MM.1S (cell line): ENCODE measurements around the gene MC2R.
"Not testable (repeated sequence)": the region's sequence is repeated elsewhere in the genome, so short reads cannot be mapped to it uniquely, and the experiment has no call there.

Experiments
- DNase-seq: peaks from one replicate; pipeline ENCODE4 v3.0.0-alpha.2; 2015
- H2AFZ ChIP-seq: fragments of 300-600 bp; sonication (generic); 2 replicates; pipeline ENCODE4 v1.6.0; 2016; ENCODE audit warnings: antibody characterized with exemption, low read length
- H3F3A ChIP-seq: fragments of 300-600 bp; sonication (generic); 2 replicates; pipeline ENCODE4 v1.6.1; 2016; ENCODE audit warnings: mild to moderate bottlenecking, antibody characterized with exemption, low read length, moderate library complexity, mixed read lengths; ENCODE audit not compliant: insufficient read depth
- H3K27ac ChIP-seq: fragments of 300-600 bp; sonication (generic); 2 replicates; pipeline ENCODE4 v1.5.1; 2016; ENCODE audit warnings: mild to moderate bottlenecking, low read length
- H3K27me3 ChIP-seq: fragments of 300-600 bp; sonication (generic); replicated peaks from 2 replicates; pipeline ENCODE4 v1.6.0; 2016; ENCODE audit warnings: low read length; ENCODE audit not compliant: insufficient read depth
- H3K36me3 ChIP-seq: fragments of 300-600 bp; sonication (generic); replicated peaks from 2 replicates; pipeline ENCODE4 v1.6.1; 2016; ENCODE audit warnings: mild to moderate bottlenecking, low read length, mixed read lengths; ENCODE audit not compliant: insufficient read depth
- H3K4me1 ChIP-seq: fragments of 300-600 bp; sonication (generic); 2 replicates; pipeline ENCODE4 v1.6.1; 2016; ENCODE audit warnings: low read length, mixed read lengths
- H3K4me2 ChIP-seq: fragments of 300-600 bp; sonication (generic); 2 replicates; pipeline ENCODE4 v1.6.0; 2016; ENCODE audit warnings: low read depth, low read length
- H3K4me3 ChIP-seq: fragments of 300-600 bp; sonication (generic); 2 replicates; pipeline ENCODE4 v1.5.1; 2016; ENCODE audit warnings: low read length, mixed read lengths
- H3K79me2 ChIP-seq: fragments of 300-600 bp; sonication (generic); 2 replicates; pipeline ENCODE4 v1.6.1; 2016; ENCODE audit warnings: mixed run types, low read length, mixed read lengths
- H3K9ac ChIP-seq: fragments of 300-600 bp; sonication (generic); 2 replicates; pipeline ENCODE4 v1.6.1; 2016; ENCODE audit warnings: low read length, mixed read lengths
- H3K9me2 ChIP-seq: fragments of 300-600 bp; sonication (generic); replicated peaks from 2 replicates; pipeline ENCODE4 v1.6.1; 2016; ENCODE audit warnings: mild to moderate bottlenecking, low read length, mixed read lengths; ENCODE audit not compliant: insufficient read depth
- H3K9me3 ChIP-seq: fragments of 300-600 bp; sonication (generic); replicated peaks from 2 replicates; pipeline ENCODE4 v1.6.1; 2016; ENCODE audit warnings: mild to moderate bottlenecking, low read length, mixed read lengths; ENCODE audit not compliant: insufficient read depth
- H4K20me1 ChIP-seq: fragments of 300-600 bp; sonication (generic); 2 replicates; pipeline ENCODE4 v1.6.1; 2016; ENCODE audit warnings: mild to moderate bottlenecking, low read length, moderate library complexity, mixed read lengths; ENCODE audit not compliant: insufficient read depth
- CTCF ChIP-seq: fragments of 300-600 bp; sonication (generic); IDR thresholded peaks from 2 replicates; pipeline ENCODE4 v1.5.1; 2016; ENCODE audit warnings: antibody characterized with exemption, low read length, mixed read lengths
- EZH2 ChIP-seq: fragments of 300-600 bp; sonication (generic); optimal IDR thresholded peaks from 2 replicates; pipeline ENCODE3; 2017; ENCODE audit warnings: low read depth, mild to moderate bottlenecking, antibody characterized with exemption, low read length, mixed read lengths
- EZH2phosphoT487 ChIP-seq: fragments of 300-600 bp; sonication (generic); IDR thresholded peaks from 2 replicates; pipeline ENCODE4 v1.6.1; 2018; ENCODE audit warnings: antibody characterized with exemption, low read length

MC2R gene

GRCh38 chr18:13872373-13872772, 43.0 kb downstream of the MC2R start:
- Histone ChIP-seq H3K4me3 (no peak overlapping the region), H3K9me3 (no peaks in the 10 kb centered on the region), H2AFZ (no peak overlapping the region), H3K27ac (no peak overlapping the region), H3K79me2 (no peaks in the 10 kb centered on the region), H3K9me2 (no peaks in the 10 kb centered on the region), H3K36me3 (no peaks in the 10 kb centered on the region), H3F3A (no peaks in the 10 kb centered on the region), H3K27me3 (no peaks in the 10 kb centered on the region), H3K4me1 (no peaks in the 10 kb centered on the region), H3K4me2 (no peak overlapping the region), H4K20me1 (no peaks in the 10 kb centered on the region), H3K9ac (no peak overlapping the region)
- no peak for DNase-seq
- no peak for TF ChIP-seq EZH2phosphoT487
- TF ChIP-seq CTCF = no peak
- no peak for TF ChIP-seq EZH2

DNA sequence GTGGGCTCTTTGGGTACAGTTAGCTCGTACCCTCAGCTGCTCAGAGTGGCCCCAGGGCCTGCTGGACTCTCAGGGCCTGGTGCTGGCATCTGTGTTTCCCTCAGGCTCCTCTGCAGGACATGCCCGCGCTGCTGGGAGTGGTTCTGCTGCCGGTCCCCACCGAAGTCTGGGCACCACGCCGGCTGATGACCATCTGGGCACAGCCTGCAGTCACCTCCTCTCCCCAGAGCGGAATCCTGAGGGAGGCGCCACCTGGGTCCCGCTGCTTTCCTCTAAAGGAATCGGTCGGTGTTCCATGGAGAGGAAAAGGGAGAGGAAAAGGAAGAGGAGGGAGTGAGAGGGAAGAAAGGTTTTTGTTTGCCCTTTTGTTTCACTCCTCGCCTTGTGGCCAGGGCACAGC, 43.6 kb downstream of the MC2R start:
- H3K4me2 ChIP-seq = no peak overlapping the region
- H3K36me3 ChIP-seq = no peaks in the 10 kb centered on the region

GRCh38 chr18:13868501-13869271, 46.6 kb downstream of the MC2R start:
- Histone ChIP-seq H3K9me3 (no peaks in the 10 kb centered on the region), H3K9me2 (no peaks in the 10 kb centered on the region), H3K36me3 (no peaks in the 10 kb centered on the region), H3K4me2 (no peak overlapping the region), H3K27ac (no peak overlapping the region), H3K79me2 (no peaks in the 10 kb centered on the region), H3F3A (no peaks in the 10 kb centered on the region), H3K4me3 (no peak overlapping the region), H3K9ac (no peak overlapping the region), H4K20me1 (no peaks in the 10 kb centered on the region), H3K27me3 (no peaks in the 10 kb centered on the region), H2AFZ (no peak overlapping the region), H3K4me1 (no peaks in the 10 kb centered on the region)
- no peak for DNase-seq
- no peak for TF ChIP-seq EZH2
- no peak for TF ChIP-seq CTCF
- no peak for TF ChIP-seq EZH2phosphoT487

More for the DNA sequence above, 43.6 kb downstream of the MC2R start:
- H3F3A ChIP-seq = no peaks in the 10 kb centered on the region
- H3K4me3 ChIP-seq = no peak overlapping the region
- no peak overlapping the region for H3K27ac ChIP-seq
- no peak overlapping the region for H3K9ac ChIP-seq
- no peaks in the 10 kb centered on the region for H3K9me3 ChIP-seq
- no peak for DNase-seq
- no peaks in the 10 kb centered on the region for H4K20me1 ChIP-seq
- no peaks in the 10 kb centered on the region for H3K79me2 ChIP-seq
- TF ChIP-seq EZH2phosphoT487 = no peak
- no peak for TF ChIP-seq CTCF
- TF ChIP-seq EZH2 = no peak
- no peaks in the 10 kb centered on the region for H3K4me1 ChIP-seq
- H3K9me2 ChIP-seq = no peaks in the 10 kb centered on the region
- H2AFZ ChIP-seq = no peak overlapping the region
- H3K27me3 ChIP-seq = no peaks in the 10 kb centered on the region

GRCh38 chr18:13862898-13863297, 52.4 kb downstream of the MC2R start:
- not testable (repeated sequence) for H3K4me1 ChIP-seq, H2AFZ ChIP-seq, H3K9me2 ChIP-seq, H3K9me3 ChIP-seq, H3K9ac ChIP-seq, H3K4me2 ChIP-seq, H3K27ac ChIP-seq, H3K27me3 ChIP-seq, H4K20me1 ChIP-seq, DNase-seq, H3F3A ChIP-seq, H3K4me3 ChIP-seq, H3K79me2 ChIP-seq, H3K36me3 ChIP-seq
